ENCODE results near the gene RPL18A. TPM values are rescaled to one million over a fixed set of nuclear protein-coding genes. Genes with fewer than 3 reads are reported as not detected.

RPL18A gene
- total and polyA plus RNA-seq, 10 of the 15 experiments (the other 5 are each of a cell fraction or from before 2014, with no cell fraction given): 1,181 to 3,774 (median 2,300) TPM

- no peak for TF ChIP-seq ZNF592 (IDR thresholded peaks at IDR 0.05)
- no peak; the same call in 1 of the 2 replicates for TF ChIP-seq RUNX3 (IDR thresholded peaks at IDR 0.05; ENCODE audit: low read length)
- no peak for TF ChIP-seq EGR1 (IDR thresholded peaks at IDR 0.05; ENCODE audit: borderline replicate concordance in 1 of 2, low read depth in 2 of 2, low read length in 2 of 2)
- TF ChIP-seq NR2C1 (IDR thresholded peaks at IDR 0.05): no peak
- TF ChIP-seq SMAD5 (IDR thresholded peaks at IDR 0.05; ENCODE audit: low read depth): no peak
- TF ChIP-seq ZBTB4 (CRISPR knock-in tag; IDR thresholded peaks at IDR 0.05): no peak
- no peak for TF ChIP-seq STAT3 (IDR thresholded peaks at IDR 0.05; ENCODE audit: low read depth, low read length)
- no peak for TF ChIP-seq GATAD2B (conservative IDR thresholded peaks at IDR 0.05; ENCODE audit: low read depth)
- no peak for TF ChIP-seq TCF3 (IDR thresholded peaks at IDR 0.05; ENCODE audit: borderline replicate concordance, insufficient read depth, low read depth, low read length)
- no peak for TF ChIP-seq CBX3 (IDR thresholded peaks at IDR 0.05; ENCODE audit: borderline replicate concordance, low read depth)
- no peak for TF ChIP-seq SIX5 (IDR thresholded peaks at IDR 0.05; ENCODE audit: low read depth, low read length, severe bottlenecking)
- TF ChIP-seq CBX5 (IDR thresholded peaks at IDR 0.05; ENCODE audit: low read depth): no peak
- no peak for TF ChIP-seq ASH2L (IDR thresholded peaks at IDR 0.05; ENCODE audit: borderline replicate concordance, low read depth)
- TF ChIP-seq MAX (IDR thresholded peaks at IDR 0.05; ENCODE audit: low read depth, low read length): no peak; the same call in 1 of the 2 replicates
- no peak for TF ChIP-seq ZNF687 (IDR thresholded peaks at IDR 0.05)
- no peak for TF ChIP-seq TAF1 (IDR thresholded peaks at IDR 0.05; ENCODE audit: borderline replicate concordance, low read depth, low read length)
- no peak for TF ChIP-seq POLR2AphosphoS5 (IDR thresholded peaks at IDR 0.05; ENCODE audit: low read length)
These were observed 4.2 kb upstream of the RPL18A start (continued) for GRCh38 chr19:17855280-17856152.
